ENCODE data around the gene MLLT1. TPM values are rescaled to one million over a fixed set of nuclear protein-coding genes. Genes with fewer than 3 reads are reported as not detected.
A peak's percentile ranks its signal among the peaks of the same experiment; 100 is the strongest.

The MLLT1 gene
- total RNA-seq, 1 donor from 2014 or later, result 65.8 TPM

- Mint-ChIP-seq H3K27me3 (ENCODE audit: unreplicated experiment) (no peaks in the 10 kb centered on the region), H3K9me3 (ENCODE audit: unreplicated experiment) (no peaks in the 10 kb centered on the region), H3K36me3 (ENCODE audit: unreplicated experiment) (peaks cover 7% of the 10 kb centered on the region), H3K4me3 (ENCODE audit: unreplicated experiment) (no peak overlapping the region), H3K4me1 (ENCODE audit: unreplicated experiment) (peaks cover 34% of the 10 kb centered on the region), H3K27ac (ENCODE audit: unreplicated experiment) (no peak overlapping the region)
- no peak for TF ChIP-seq CTCF (IDR thresholded peaks at IDR 0.05)
- no peak for DNase-seq (ENCODE audit: extremely low spot score, unreplicated experiment)
Observed at GRCh38 chr19:6233056-6233826, 46.5 kb downstream of the MLLT1 start.

GRCh38 chr19:6232601-6233055 lies 47.1 kb downstream of the MLLT1 start:
- no peak overlapping the region for H3K4me3 Mint-ChIP-seq (ENCODE audit: unreplicated experiment)
- peaks cover 30% of the 10 kb centered on the region for H3K4me1 Mint-ChIP-seq (ENCODE audit: unreplicated experiment)
- H3K9me3 Mint-ChIP-seq (ENCODE audit: unreplicated experiment), result no peaks in the 10 kb centered on the region
- DNase-seq (ENCODE audit: extremely low spot score, unreplicated experiment), result no peak
- no peaks in the 10 kb centered on the region for H3K27me3 Mint-ChIP-seq (ENCODE audit: unreplicated experiment)
- no peak for TF ChIP-seq CTCF (IDR thresholded peaks at IDR 0.05)
- H3K27ac Mint-ChIP-seq (ENCODE audit: unreplicated experiment), result peak overlapping the region; percentile 61
- peaks cover 7% of the 10 kb centered on the region for H3K36me3 Mint-ChIP-seq (ENCODE audit: unreplicated experiment)

- H3K27me3 Mint-ChIP-seq (ENCODE audit: unreplicated experiment), result no peaks in the 10 kb centered on the region
- no peak overlapping the region for H3K4me3 Mint-ChIP-seq (ENCODE audit: unreplicated experiment)
- no peak for DNase-seq (ENCODE audit: extremely low spot score, unreplicated experiment)
- H3K36me3 Mint-ChIP-seq (ENCODE audit: unreplicated experiment), result peaks cover 11% of the 10 kb centered on the region
- no peaks in the 10 kb centered on the region for H3K9me3 Mint-ChIP-seq (ENCODE audit: unreplicated experiment)
- H3K4me1 Mint-ChIP-seq (ENCODE audit: unreplicated experiment), result peaks cover 30% of the 10 kb centered on the region
- TF ChIP-seq CTCF (IDR thresholded peaks at IDR 0.05), result no peak
- peak overlapping the region; percentile 31 for H3K27ac Mint-ChIP-seq (ENCODE audit: unreplicated experiment)
Observed at GRCh38 chr19:6230991-6231448, 48.8 kb downstream of the MLLT1 start.

- peaks cover 14% of the 10 kb centered on the region for H3K36me3 Mint-ChIP-seq (ENCODE audit: unreplicated experiment)
- DNase-seq (ENCODE audit: extremely low spot score, unreplicated experiment), result no peak
- peaks cover 25% of the 10 kb centered on the region for H3K4me1 Mint-ChIP-seq (ENCODE audit: unreplicated experiment)
- H3K27me3 Mint-ChIP-seq (ENCODE audit: unreplicated experiment), result no peaks in the 10 kb centered on the region
- H3K27ac Mint-ChIP-seq (ENCODE audit: unreplicated experiment), result no peak overlapping the region
- no peaks in the 10 kb centered on the region for H3K9me3 Mint-ChIP-seq (ENCODE audit: unreplicated experiment)
- no peak for TF ChIP-seq CTCF (IDR thresholded peaks at IDR 0.05)
- H3K4me3 Mint-ChIP-seq (ENCODE audit: unreplicated experiment), result no peak overlapping the region
Observed at GRCh38 chr19:6229951-6230712, 49.6 kb downstream of the MLLT1 start.

Data from osteocyte (in vitro differentiated cells).